22Rv1 (cell line): ENCODE data around the gene ZNF365.

Experiments
- CTCF ChIP-seq: fragments of 450-650 bp; IDR thresholded peaks from 2 replicates; pipeline ENCODE4 v1.5.1; 2017; ENCODE audit warnings: mild to moderate bottlenecking
- ZFX ChIP-seq: fragments of 450-650 bp; IDR thresholded peaks from 2 replicates; pipeline ENCODE4 v1.6.1; 2017; ENCODE audit warnings: antibody characterized with exemption, borderline replicate concordance

DNA sequence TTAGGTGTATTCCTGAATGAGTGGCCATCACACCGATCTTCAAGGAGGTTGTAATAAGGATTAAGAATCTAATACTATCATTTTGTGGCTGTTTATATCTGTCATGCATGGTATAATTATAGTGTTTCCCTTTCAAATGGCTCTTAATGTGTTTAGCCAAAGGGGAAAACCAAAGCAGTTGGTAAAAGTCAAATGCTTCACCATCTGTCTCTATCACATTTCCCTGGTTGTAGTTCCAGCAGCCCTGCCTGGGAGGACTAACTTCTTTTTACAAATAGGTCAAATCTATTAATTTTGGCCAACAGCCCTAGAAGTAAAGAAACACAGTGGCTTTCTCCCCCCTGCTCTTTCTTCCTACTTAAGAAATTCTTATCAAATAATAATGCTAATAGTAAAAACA lies 56.7 kb downstream of the ZNF365 start:
- TF ChIP-seq CTCF (no peak), ZFX (no peak)
